Epithelial cell of prostate (primary cell): ENCODE data around the gene GRM7.

Experiments used
- DNase-seq: peaks from one replicate; pipeline ENCODE4 v3.0.0-alpha.2; 2011; ENCODE audit warnings: low read depth, low spot score
- H3K27ac ChIP-seq: fragments of 450-650 bp; 2 replicates; pipeline ENCODE4 v1.5.1; 2017; ENCODE audit warnings: mild to moderate bottlenecking

The GRM7 gene

DNA sequence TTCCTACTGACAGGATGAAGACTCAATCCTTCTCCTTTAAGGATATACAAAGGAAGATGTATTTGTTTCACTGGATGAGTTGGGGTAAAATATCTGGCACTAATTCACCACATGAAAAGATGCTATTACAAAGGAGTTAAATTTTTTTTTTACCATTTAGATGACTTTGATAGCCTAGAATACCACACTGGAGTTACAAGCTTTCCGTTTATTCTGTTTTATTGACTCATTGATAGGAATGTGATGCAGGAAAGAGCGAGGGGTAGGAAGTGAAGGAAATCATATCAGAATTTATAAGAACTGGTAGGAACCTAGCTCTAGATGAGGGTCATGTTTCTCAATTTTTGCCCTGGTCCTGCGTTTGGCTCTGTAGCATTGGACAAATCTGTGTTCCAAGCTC, 427.2 kb downstream of the GRM7 start:
- H3K27ac ChIP-seq: no peak overlapping the region
- DNase-seq: no peak

DNA sequence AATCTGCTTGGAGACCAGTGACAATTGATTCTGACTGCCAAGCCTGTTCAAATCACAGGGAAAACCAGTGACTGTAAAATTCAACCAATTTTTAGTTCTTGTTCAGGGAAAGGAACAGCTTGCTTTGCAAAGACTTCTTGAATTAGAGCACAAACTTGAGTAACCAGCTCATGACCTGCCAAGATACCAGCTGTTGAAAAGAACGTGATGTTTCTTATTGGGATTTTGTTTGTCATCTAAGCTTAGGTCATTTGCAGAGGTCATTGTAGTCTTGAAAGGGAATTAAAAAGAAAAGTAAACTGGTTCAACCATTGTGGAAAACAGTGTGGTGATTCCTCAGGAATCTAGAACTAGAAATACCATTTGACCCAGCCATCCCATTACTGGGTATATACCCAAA, 428.2 kb downstream of the GRM7 start:
- H3K27ac ChIP-seq: no peak overlapping the region
- no peak for DNase-seq

DNA sequence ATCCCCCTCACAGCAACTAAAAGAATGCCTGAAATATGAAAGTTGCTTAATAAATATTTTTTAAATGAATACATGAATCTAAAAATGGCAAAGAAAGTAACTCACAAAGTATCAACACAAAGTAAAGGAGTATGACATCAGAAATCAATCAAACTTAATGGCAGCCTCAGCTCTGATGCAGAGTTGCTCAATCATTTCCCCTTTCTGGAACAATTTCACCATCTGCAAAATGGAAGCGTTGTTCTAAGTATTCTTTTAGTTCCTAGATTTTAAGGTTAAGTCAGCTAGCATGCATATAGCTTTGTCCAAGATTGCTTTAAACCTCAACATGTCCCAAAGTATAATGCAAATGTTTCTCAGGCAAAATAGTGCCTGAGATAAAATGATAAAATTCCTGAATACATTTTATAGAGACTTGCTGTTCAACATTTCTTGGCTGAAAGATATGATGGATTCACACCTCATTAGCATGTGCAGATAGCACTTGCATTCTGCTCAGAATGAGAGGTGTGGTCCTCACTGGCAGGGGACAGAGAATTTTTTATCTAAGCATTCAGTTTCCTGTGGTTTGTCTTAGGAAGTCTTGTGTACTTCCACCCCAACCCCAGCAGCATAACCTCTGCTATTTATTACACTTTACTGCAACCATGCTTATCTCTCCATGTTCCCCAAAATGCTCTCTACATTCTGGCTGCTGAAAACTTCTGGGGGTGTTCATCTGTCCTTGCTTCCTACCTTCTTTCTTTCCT, 429.3 kb downstream of the GRM7 start:
- no peak for DNase-seq
- no peak overlapping the region for H3K27ac ChIP-seq

DNA sequence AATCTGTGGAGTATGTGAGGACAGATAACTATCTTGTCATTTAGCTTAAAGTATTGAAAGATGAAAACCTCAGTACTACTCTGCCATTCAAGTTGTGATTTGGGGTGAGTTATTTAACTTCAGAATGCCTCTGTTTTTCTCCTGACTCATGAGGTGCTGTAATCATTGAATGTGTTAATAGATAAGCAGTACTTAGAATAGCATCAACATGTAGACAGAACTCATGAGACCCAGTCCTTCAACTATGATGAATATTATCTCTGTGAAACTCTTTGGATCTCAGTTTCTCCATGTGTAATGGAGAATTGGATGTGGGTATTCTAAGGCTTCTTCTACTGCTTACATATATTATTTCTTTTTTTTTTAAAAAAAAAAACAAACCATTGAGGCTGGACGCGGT, 431.4 kb downstream of the GRM7 start:
- H3K27ac ChIP-seq: no peak overlapping the region
- DNase-seq: no peak

DNA sequence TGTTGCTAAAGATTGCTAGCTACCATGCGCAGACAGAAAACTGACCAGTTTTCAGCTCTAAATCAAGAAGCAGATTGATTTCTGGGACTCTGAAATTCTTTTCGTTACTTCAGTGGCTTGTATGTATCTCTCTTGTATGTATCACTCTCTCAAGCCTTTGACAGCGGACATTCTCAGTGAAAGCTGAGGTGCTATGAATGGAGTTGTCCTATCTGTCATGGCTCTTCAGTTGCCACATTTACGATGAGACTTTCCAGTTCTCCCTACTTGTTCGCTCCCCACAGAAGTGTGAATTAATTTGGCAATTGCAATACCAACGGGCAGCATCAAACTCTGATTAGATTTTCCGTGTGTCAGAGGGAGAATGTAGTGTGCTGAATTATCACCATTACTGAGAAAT, 432.4 kb downstream of the GRM7 start:
- H3K27ac ChIP-seq: no peak overlapping the region
- DNase-seq: no peak

- DNase-seq: no peak
- no peak overlapping the region for H3K27ac ChIP-seq
These were observed 444.6 kb downstream of the GRM7 start for GRCh38 chr3:7305561-7305960.

- DNase-seq: no peak
- H3K27ac ChIP-seq: no peak overlapping the region
These were observed 446.0 kb downstream of the GRM7 start for GRCh38 chr3:7306901-7307300.

DNA sequence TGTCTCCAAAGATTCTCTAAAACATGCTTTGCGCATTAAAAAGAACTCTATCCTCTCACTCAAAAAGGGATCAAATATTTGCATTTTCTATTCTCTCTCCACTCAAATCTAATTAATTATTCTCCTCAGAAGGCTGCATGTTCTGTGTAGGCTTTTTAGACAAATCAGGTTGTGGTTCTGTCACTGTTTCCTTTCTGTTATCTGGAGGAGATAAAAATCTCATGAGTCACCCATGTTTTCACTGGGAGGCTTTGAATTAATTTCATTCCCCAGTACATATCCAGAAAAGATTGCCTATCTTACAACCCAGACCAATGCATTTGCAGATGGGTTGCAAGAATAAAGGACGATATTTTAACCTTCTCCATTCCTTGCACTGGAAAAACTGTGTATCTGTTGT, 446.5 kb downstream of the GRM7 start:
- no peak for DNase-seq
- no peak overlapping the region for H3K27ac ChIP-seq

GRCh38 chr3:7309641-7310102, 448.8 kb downstream of the GRM7 start:
- no peak for DNase-seq

DNA sequence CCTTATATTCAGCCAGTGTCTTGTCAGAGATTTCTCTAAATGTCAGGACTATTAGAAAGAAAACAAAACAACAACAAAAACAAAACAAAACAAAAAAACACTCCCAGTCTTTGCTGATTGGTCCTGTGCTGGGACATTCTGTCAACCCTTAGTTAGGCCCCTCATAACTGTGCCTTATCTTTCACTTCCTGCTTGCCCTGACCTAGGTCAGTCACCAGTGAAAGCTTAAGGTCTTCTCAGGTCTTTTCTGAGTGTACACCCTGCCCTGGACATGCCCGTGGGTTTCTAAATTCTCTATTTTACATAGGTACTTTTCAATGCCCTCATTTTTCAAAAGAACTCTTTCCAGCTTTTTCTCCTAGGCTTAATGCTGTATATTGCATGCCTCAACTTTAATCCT, 454.1 kb downstream of the GRM7 start:
- no peak for DNase-seq
- H3K27ac ChIP-seq: no peak overlapping the region

More at GRCh38 chr3:7309641-7310102, 448.8 kb downstream of the GRM7 start:
- H3K27ac ChIP-seq: no peak overlapping the region

DNA sequence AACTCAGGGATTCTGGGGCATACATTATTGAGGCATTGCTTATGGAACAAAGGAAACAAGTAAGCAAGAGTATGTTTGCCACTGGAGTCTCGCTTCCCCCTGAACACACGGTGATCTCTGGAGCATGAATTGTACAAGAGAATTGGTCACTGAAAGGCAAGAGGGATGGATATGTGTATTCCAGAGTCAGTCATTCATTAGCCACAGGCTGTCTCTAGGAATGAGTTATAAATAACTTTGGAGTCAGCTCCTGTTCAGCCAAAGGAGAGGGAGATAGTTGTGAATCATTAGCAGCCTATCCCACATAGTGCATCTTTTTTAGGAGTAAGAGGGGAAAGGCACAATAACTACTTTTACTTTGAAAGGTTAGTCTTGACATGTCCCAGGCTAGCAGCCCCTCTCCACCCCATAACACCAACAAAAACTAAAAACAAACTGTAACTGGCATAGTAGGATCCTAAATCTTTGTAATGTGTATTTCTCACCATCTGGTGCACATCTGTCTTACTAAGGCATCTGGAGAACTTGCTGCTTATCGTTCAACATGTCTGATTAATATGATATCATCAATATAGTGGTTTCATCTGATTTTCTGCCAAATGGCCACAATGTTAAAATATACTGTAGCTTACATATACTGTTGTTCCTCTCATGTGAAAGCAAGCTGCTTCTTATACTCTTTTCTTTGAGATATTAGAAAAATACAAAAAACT, 462.2 kb downstream of the GRM7 start:
- no peak for DNase-seq
- no peak overlapping the region for H3K27ac ChIP-seq

DNA sequence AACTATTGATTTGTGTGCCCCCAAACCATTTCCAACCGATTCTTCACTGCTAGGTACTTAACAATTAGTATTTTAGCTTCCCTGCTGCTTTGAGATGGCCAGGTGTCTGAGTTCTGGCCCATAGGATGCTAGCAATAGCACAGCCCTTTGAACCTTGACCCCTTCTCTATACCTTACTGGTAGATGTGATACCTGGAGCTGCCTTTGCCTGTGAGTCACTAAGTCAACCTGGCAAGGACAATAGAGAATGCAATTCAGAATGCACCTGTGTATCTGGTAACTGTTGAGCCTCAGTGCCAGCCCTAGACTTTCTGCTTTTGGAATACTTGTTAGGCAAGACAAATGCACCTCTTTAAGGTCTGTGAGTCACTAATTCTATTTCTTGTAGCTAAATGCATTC, 467.4 kb downstream of the GRM7 start:
- H3K27ac ChIP-seq: no peak overlapping the region
- no peak for DNase-seq

DNA sequence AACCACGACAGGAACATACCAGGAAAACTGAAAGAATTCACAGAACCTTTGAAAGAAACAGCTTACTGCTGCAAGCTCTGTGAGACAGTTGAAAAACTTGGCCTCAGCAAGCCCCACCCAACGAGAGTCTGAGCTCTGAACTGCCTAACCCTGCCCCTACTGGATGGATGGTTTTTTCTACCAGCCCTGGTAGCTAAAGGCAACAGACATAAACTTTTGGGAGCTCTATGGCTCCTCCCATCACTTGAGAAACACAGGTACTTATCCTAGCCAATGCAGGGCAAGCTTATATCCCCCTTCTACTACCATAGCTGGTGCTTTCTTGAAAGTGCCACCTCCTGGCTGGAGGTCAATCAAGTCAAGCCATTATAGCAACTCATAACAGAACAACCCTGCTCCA, 471.8 kb downstream of the GRM7 start:
- no peak overlapping the region for H3K27ac ChIP-seq
- no peak for DNase-seq

DNA sequence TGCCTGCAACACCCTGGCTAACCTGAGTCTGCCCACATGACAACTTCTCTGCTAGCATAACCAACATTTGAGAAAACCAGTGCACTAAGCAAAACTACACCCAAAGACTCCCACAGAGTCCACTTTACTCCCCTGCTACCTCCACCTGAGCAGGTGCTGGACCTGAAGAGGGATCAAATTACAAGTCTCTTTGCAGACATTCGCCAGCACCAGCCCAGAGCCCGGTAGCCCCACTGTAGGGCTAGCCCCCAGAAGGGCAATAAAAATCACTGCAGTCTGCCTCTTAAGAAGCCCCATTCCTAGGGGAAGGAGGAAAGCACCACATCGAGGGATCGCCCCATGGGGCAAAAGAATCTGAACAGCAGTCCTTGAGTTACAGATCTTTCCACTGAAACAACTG, 472.2 kb downstream of the GRM7 start:
- no peak overlapping the region for H3K27ac ChIP-seq
- no peak for DNase-seq

DNA sequence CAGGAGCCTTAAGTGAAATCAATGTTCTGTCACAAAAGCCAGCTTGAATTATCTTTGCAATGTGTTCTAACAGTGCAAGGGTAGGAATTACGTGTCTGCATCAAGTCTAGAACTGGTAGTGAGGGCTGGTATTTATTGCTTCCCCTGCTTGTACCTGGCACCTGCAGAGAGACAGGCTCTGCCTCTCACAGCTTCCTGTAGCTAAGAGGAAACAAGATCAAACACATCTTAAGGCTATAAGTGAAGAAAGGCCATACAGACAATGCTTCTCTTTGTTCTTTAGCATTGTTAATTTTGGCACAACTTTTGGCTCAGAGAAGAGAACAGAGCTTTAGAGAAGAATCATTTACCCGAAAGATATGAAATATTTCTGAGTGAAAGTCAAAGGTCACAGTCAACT, 479.9 kb downstream of the GRM7 start:
- DNase-seq: no peak
- H3K27ac ChIP-seq: no peak overlapping the region

- no peak overlapping the region for H3K27ac ChIP-seq
- no peak for DNase-seq
These were observed 485.4 kb downstream of the GRM7 start for GRCh38 chr3:7346364-7346763.

- no peak for DNase-seq
- H3K27ac ChIP-seq: no peak overlapping the region
These were observed 496.2 kb downstream of the GRM7 start for GRCh38 chr3:7357101-7357500.

DNA sequence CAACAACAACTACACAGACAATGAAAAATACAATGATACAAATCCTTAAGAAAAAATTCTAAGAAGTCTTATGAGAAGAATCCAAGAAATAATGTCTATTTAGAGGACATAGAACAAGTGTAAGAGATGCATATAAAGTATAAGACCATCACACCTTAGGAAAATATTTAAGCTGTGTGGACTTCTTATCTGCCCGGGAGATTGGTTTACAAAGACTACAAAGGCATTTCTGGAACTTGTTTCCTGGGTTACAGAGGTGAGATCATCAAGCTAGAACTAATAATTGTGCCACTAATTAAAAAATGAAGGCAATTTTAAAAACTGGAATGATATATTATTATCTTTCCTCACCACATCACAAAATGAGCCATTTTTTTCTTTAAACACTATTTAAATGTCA, 507.1 kb downstream of the GRM7 start:
- DNase-seq: no peak
- no peak overlapping the region for H3K27ac ChIP-seq

GRCh38 chr3:7368597-7368996, 507.7 kb downstream of the GRM7 start:
- no peak for DNase-seq

DNA sequence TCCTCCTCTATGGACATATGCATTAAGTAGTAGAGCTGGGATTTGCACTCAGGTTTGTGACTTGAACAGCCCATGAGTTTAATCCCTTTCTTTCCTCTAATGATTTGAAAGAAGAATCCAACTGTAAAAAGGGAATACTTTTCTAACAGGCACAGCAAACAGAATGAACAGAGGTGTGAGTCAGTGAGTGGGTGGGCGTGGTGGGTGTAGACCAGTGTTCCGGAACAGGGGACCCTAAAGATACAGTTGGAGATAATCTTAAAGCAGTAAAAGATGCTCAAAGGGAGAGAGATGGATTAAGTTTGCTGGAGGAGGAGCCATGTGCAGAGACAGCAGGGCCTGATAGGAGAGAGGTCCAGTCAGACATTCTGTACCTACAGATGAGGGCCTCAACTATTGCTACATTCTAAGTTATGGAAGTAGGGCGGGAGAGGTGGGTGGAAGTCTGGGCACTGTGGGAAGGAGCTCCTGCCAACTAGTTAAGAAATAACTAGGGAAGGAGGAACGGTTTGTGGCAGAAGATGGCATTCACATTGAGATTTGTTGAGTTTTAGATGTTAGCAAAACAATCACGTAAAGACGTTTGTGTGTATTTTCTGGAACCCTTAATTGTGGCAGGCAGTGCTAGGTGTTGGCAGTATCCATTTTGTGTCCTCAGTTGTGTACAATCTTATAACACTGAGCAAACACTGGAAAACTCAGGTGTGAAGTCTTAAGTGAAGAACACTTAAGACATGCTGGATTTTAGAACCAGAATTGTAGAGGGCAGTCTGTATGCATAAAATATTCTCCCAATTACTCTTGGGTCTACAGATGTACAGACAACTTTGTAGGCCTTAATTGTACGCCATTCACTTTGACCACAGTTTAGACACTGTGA, 511.0 kb downstream of the GRM7 start:
- no peak overlapping the region for H3K27ac ChIP-seq
- no peak for DNase-seq

More at GRCh38 chr3:7368597-7368996, 507.7 kb downstream of the GRM7 start:
- no peak overlapping the region for H3K27ac ChIP-seq

GRCh38 chr3:7377103-7377502, 516.2 kb downstream of the GRM7 start:
- DNase-seq: no peak
- H3K27ac ChIP-seq: no peak overlapping the region
